ENCODE results near the gene CD109.

GRCh38 chr6:73680289-73680918 is 15.6 kb upstream of the CD109 start:
- TF ChIP-seq CTCF (IDR thresholded peaks at IDR 0.05 in 4 of 5, conservative IDR thresholded peaks at IDR 0.05 in 1 of 5), result no peak
- no peak for TF ChIP-seq POLR2A (IDR thresholded peaks at IDR 0.05)

Measured in gastrocnemius medialis (tissue), 4 donors.